DMS114 treated with DMSO at 0.1 percent for 48 hours (cell line): Measurements from ENCODE around the gene SLC10A7.
A peak's percentile ranks its signal among the peaks of the same experiment; 100 is the strongest.

Source experiments
- DNase-seq: peaks from one replicate; lab custom pipeline; 2025; ENCODE audit not compliant: unreplicated experiment; lab: John Stamatoyannopoulos, UW

Gene SLC10A7, protein sequence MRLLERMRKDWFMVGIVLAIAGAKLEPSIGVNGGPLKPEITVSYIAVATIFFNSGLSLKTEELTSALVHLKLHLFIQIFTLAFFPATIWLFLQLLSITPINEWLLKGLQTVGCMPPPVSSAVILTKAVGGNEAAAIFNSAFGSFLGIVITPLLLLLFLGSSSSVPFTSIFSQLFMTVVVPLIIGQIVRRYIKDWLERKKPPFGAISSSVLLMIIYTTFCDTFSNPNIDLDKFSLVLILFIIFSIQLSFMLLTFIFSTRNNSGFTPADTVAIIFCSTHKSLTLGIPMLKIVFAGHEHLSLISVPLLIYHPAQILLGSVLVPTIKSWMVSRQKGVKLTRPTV

DNA sequence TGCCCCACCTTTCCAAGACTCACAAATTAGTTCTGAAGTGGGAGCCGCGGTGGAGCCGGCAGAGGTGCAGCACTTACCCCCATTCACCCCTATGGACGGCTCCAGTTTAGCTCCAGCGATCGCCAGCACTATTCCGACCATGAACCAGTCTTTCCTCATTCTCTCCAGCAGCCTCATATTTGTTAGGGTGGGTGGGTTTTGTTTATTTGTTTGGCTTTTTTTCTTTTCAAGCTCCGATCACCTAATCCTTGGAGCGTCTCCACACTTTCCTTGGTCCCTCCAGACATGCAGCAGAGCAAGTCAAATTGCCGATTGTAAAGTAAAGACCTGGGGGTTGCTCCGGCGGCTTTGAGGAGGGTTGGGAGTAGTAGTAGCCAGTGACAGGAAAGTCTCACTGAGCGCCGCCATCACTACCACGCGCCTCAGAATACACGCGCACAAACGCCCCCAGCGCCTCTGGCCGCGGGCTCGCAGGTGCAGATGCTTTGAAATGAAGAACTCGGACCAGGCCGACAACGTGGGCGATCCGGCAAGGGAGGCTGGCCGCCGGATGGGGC, at the start of gene SLC10A7:
SLC10A7 (minus strand) TSS at position 400 of the 557 bp plus-strand sequence; CDS start at position 177, 223 bp downstream.
- DNase-seq, result peak; percentile 14

GRCh38 chr4:146567396-146567795, 45.7 kb upstream of the SLC10A7 start:
- DNase-seq, result no peak

DNA sequence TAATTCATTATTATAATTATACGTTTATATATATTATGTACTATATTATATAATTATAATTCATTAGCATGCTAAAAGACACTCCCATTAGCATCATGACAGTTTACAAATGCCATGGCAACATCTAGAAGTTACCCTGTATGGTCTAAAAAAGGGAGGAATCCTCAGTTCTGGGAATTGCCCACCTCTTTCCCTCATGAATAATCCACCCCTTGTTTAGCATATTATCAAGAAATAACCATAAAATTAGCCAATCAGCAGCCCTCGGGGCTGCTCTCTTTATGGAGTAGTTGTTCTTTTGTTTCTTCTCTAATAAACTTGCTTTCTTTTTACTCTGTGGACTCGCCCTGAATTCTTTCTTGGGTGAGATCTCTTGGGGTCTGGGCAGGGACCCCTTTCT, 42.8 kb upstream of the SLC10A7 start:
- no peak for DNase-seq

- no peak for DNase-seq
Measured at GRCh38 chr4:146550161-146550560, 28.4 kb upstream of the SLC10A7 start.

DNA sequence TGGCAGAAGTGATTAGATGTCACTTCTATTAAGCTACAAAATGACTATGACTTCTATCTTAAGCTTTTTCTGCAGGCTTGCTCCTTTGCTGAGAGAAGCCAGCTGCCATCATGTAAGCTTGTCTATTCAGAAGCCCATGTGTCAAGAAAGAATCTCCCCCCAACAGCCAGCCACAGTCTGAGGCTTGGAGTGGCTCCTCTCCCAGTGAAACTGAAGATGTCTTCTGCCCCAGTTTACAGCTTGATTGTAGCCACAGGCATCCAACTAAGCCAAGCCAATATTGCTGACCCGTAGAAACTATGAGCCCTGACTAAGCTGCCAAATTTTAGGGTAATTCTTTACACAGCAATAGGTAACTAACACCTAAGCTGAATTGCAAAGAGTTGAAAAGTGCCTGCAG, 26.7 kb upstream of the SLC10A7 start:
- DNase-seq, result no peak

GRCh38 chr4:146545102-146545501, 23.4 kb upstream of the SLC10A7 start:
- no peak for DNase-seq

DNA sequence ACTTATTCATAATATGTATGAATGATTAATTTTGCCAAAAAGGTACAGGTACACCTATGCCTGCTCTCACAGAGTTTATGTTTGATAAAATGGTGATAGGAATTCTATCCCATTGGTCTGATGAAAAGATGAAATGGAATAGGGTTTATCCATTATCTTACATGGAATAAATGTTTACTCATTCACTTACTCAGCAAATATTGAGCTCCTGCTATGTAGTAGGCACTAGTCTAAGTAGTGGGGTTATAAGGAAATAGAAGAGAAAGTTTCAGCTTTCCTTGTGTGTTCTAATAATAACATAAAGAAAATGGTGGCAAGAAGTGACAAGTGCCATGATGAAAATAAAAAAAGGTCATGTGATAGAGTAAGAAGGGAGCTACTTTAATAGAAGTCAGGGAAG, 12.4 kb upstream of the SLC10A7 start:
- no peak for DNase-seq

DNA sequence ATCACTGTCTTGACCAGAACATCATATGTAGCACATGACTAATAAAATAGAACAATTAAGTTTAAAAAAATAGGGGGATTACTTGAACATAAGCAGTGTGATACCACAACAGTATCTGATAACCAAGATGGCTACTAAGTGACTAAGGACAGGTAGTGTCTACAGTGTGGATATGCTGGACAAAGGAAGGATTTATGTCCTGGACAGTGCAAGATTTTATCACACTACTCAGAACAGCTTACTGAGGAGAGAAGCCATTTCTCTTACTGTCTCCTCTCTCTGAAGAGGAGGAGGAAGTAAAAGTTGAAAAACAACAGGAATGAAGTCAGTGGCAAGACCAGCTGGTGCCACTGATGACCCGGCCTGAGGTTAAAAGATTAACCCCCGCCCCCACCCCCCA, 4.0 kb upstream of the SLC10A7 start:
- no peak for DNase-seq

DNA sequence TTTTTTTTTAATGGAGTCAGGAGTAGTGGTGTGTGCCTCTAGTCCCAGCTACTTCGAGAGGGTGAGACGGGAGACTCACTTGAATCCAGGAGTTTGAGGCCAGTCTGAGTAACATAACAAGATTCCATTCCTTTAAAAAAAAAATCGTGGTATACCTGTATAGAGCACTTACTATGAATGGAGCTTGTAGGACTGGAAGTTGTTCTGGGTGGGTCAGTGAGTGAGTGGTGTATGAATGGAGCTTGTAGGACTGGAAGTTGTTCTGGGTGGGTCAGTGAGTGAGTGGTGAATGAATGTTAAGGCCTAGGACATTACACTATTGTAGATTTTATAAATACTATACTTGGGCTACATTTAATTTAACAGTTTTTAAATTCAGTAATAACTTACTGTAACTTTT, 2.9 kb upstream of the SLC10A7 start:
- DNase-seq, result no peak

GRCh38 chr4:146522869-146523205, 1.1 kb upstream of the SLC10A7 start:
- no peak for DNase-seq

DNA sequence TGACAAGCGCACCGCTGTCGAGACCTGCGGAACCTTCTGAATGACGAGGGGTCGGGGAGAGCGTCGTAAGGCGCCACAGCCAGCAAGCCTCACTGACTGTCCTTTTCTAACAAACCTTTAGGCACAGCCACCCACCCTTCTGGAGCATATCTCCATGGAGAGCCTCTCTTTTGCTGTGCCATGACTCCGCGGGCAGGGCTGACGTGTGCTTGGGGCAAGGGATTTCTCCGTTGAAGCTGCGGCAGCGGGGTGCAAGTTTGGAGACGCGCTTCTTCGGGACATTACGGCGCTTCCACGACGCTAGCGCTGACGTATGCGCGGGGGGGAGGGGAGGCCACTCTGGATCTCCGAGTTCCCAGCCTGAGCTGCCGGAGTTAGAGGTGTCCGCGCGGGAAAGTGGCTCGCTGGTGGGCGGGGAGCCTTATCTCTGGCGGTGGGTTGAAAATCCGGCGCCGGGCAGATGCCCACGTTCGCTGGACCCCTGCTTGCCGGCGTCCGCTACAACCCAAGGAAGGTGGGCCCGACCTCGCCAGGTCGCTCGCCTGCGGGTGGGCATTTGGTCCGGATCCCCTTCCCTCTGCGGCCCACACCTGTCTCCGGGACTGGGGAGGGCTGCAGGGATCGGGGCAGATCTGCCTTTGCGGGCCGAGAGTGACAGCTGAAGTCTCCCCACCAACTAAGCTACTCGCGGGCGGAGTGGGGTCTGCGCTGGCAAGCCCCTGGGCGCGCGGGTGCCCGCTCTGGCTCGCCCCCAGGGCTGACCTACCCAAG, 543 bp upstream of the SLC10A7 start:
- peak; percentile 49 for DNase-seq

GRCh38 chr4:146520896-146521540, 722 bp downstream of the SLC10A7 start:
- no peak for DNase-seq

GRCh38 chr4:146514651-146515357, 6.9 kb downstream of the SLC10A7 start:
- no peak for DNase-seq

DNA sequence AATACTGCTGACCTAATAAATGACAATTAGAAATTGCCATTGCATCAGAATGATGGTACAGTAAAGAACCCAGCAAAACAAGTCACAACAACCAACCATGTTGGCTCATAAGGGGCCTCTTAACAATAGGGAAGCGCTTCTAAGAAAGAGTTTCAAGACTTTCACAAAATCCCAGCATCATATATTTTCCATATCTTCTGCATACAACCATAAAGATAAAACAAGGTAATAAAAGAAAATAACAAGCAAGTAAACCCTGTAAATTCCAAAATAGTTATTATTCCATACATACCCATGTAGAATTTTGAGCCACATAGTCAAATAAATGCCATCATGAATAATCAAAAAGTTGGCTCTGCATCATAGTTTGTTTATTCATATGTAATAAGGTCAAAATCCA, 8.2 kb downstream of the SLC10A7 start:
- DNase-seq, result no peak

GRCh38 chr4:146511381-146511780, 10.4 kb downstream of the SLC10A7 start:
- no peak for DNase-seq

DNA sequence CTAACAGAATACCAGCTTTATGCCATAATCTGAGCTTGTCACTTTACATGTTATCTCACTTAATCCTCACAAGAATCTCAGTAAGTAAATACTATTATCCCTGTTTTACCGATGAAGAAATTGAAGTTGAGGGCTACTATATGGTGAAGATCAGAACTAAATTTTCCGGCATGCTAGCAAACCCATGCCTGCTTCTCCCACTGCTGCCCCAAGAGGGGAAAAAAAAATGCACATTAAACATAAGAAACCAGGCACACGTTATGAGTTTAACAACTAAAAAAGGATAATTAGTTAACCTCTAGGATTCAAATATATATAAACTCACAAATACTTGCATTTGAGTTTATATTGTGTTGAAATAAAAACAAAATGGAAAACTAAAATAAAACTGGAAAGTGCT, 10.8 kb downstream of the SLC10A7 start:
- DNase-seq, result no peak

DNA sequence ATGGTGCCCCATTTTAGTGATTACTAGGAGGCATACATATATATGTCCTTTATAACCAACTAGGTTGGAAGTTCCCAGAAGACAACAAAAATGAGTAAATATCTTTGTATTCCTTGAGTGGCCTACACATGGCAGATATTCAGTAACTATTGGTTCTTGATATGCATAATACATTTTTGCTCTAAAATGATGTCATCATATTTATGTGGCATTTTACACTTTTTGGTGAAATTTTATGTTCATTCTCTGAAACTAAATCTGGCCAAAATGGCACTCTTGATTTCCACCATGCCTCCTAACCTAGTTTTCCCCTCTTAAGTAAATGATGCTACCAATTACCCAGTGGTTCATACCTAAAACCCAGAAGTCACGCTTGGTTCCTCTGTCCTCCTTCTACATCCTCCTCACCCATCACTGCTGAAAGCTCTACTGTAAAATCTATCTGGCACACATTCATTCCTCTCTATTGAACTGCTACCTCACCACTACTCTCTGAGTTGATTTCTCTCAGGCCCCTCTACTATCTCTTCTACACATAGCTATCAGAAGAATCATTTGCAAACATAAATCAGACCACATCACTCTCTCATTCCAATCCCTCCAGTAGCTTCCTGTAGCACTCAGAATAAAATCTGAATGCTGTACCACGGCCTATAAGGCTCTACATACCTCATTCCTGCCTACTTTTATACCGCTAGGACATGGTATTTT, 13.4 kb downstream of the SLC10A7 start:
- no peak for DNase-seq

- DNase-seq, result no peak
Measured at GRCh38 chr4:146507632-146508031, 14.1 kb downstream of the SLC10A7 start.

DNA sequence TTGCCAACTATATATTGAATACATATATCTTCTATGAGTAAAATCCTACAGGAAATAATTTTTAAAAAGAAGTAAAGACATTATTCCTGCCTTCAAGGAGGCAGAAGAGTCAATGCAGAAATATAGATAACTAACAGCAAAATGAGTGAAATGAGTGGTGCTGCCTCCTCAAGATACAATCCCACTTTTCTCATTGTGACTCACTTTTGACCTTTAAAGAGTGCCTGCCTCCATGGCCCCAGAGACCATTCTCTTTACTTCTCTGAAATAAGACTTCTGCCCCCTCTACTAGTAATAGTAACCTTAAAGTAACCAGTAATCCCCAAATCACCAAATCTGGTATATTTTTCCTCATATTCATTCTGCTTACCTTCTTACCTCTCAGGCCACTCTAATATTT, 15.5 kb downstream of the SLC10A7 start:
- DNase-seq, result no peak

- no peak for DNase-seq
Measured at GRCh38 chr4:146500216-146500615, 21.5 kb downstream of the SLC10A7 start.

- no peak for DNase-seq
Measured at GRCh38 chr4:146498291-146498690, 23.4 kb downstream of the SLC10A7 start.
